MCF 10A (cell line): Measurements from ENCODE around the gene MYD88. TPM values are rescaled to one million over a fixed set of nuclear protein-coding genes. Genes with fewer than 3 reads are reported as not detected.
"Not testable (repeated sequence)": the region's sequence is repeated elsewhere in the genome, so short reads cannot be mapped to it uniquely, and the experiment has no call there.

Experiments used
- BruUV-seq: library from RNA; stranded (reverse); fragments of 400-500 nt; replicated peaks from 2 replicates; lab custom pipeline; 2021; lab: Mats Ljungman, UMichigan
- CTCF ChIA-PET: fragments of 300-600 bp; sonication (Branson Sonifier 250); formaldehyde crosslinking; extraction: SDS; loops from one replicate; lab custom pipeline; 2021; ENCODE audit warnings: antibody characterized with exemption, inconsistent platforms; lab: Yijun Ruan, JAX
- POLR2A ChIA-PET: fragments of 300-600, 350-650 bp; sonication (Branson Sonifier 250); formaldehyde crosslinking; extraction: SDS; loops from one replicate; lab custom pipeline; 2020; ENCODE audit warnings: antibody characterized with exemption, inconsistent platforms; lab: Yijun Ruan, JAX
- DNase-seq: peaks from one replicate; pipeline ENCODE4 v3.0.0-alpha.2; 2018; ENCODE audit not compliant: unreplicated experiment
- H3K27ac Mint-ChIP-seq: one replicate; pipeline ENCODE4 v1.8.0; 2022; ENCODE audit warnings: mild to moderate bottlenecking, low read depth, mixed read lengths; ENCODE audit not compliant: unreplicated experiment
- H3K27me3 Mint-ChIP-seq: one replicate; pipeline ENCODE4 v1.8.0; 2022; ENCODE audit warnings: mixed read lengths; ENCODE audit not compliant: insufficient read depth, unreplicated experiment
- H3K36me3 Mint-ChIP-seq: one replicate; pipeline ENCODE4 v1.8.0; 2022; ENCODE audit warnings: mild to moderate bottlenecking, moderate library complexity, mixed read lengths; ENCODE audit not compliant: insufficient read depth, unreplicated experiment
- H3K4me1 Mint-ChIP-seq: one replicate; pipeline ENCODE4 v1.8.0; 2022; ENCODE audit warnings: mixed read lengths; ENCODE audit not compliant: insufficient read depth, unreplicated experiment
- H3K4me3 Mint-ChIP-seq: one replicate; pipeline ENCODE4 v1.8.0; 2022; ENCODE audit warnings: mild to moderate bottlenecking, moderate library complexity, mixed read lengths; ENCODE audit not compliant: unreplicated experiment
- H3K9me3 Mint-ChIP-seq: one replicate; pipeline ENCODE4 v1.8.0; 2022; ENCODE audit warnings: mixed read lengths; ENCODE audit not compliant: unreplicated experiment
- CTCF ChIP-seq: fragments of 200-600 bp; IDR thresholded peaks from one replicate; pipeline ENCODE4 v1.8.0; 2022; ENCODE audit warnings: antibody characterized with exemption, mild to moderate bottlenecking; ENCODE audit not compliant: unreplicated experiment
- intact Hi-C: fragments of 100-400 bp; cut with micrococcal nuclease; formaldehyde crosslinking; loops from 2 replicates; pipeline ENCODE4 v1.14.1; 2022
- total RNA-seq: library from RNA; stranded (reverse); gene quantifications from 2 replicates; pipeline ENCODE4 v1.2.3, GENCODE V29; 2022

Gene MYD88
- total RNA-seq, 1 experiment from 2014 or later = 19.7 TPM

GRCh38 chr3:38131621-38132369 lies 6.7 kb upstream of the MYD88 start:
- Mint-ChIP-seq H3K4me1 (peaks cover 30% of the 10 kb centered on the region), H3K27me3 (no peaks in the 10 kb centered on the region), H3K4me3 (no peak overlapping the region), H3K9me3 (no peaks in the 10 kb centered on the region), H3K27ac (no peak overlapping the region), H3K36me3 (peaks cover 58% of the 10 kb centered on the region)
- peak; percentile 51 for TF ChIP-seq CTCF
- DNase-seq = peak; percentile 60
- POLR2A ChIA-PET = interaction anchor here (0.7 to 1.1 kb wide), 2 partner anchors 113 to 215 kb away, joined by 3 to 4 read pairs; partner anchors contain the start of gene XYLB
- no TSS peak for BruUV-seq
- CTCF ChIA-PET = interaction anchor here (0.6 to 2.2 kb wide), 24 partner anchors 8 to 371 kb away, joined by 3 to 7 read pairs (median 3); no protein-coding TSS in a partner anchor
- intact Hi-C loops = loop anchor here (1.0 to 5.0 kb wide), 3 partner anchors 116 to 351 kb away; no protein-coding TSS in a partner anchor

- Mint-ChIP-seq H3K27me3 (no peaks in the 10 kb centered on the region), H3K4me1 (peaks cover 33% of the 10 kb centered on the region), H3K4me3 (no peak overlapping the region), H3K27ac (no peak overlapping the region), H3K36me3 (peaks cover 45% of the 10 kb centered on the region), H3K9me3 (no peaks in the 10 kb centered on the region)
- no TSS peak for BruUV-seq
- DNase-seq = no peak
- intact Hi-C loops = loop anchor here (5.0 kb wide), 1 partner anchor 349 kb away; no protein-coding TSS in a partner anchor
- TF ChIP-seq CTCF = no peak
- POLR2A ChIA-PET = interaction anchor here (0.9 kb wide), 1 partner anchor 34 kb away, joined by 3 read pairs; no protein-coding TSS in a partner anchor
- CTCF ChIA-PET = interaction anchor here (0.7 to 1.4 kb wide), 3 partner anchors 14 to 30 kb away, joined by 3 to 5 read pairs (median 4); no protein-coding TSS in a partner anchor
These were observed 5.3 kb upstream of the MYD88 start for GRCh38 chr3:38133209-38133556.

GRCh38 chr3:38133557-38134405 lies 4.7 kb upstream of the MYD88 start:
- POLR2A ChIA-PET = interaction anchor here (0.9 kb wide), 1 partner anchor 33 kb away, joined by 3 read pairs; no protein-coding TSS in a partner anchor
- CTCF ChIA-PET = interaction anchor here (0.6 to 0.9 kb wide), 3 partner anchors 26 to 166 kb away, joined by 3 to 5 read pairs (median 3); no protein-coding TSS in a partner anchor
- no TSS peak for BruUV-seq
- intact Hi-C loops = loop anchor here (5.0 kb wide), 1 partner anchor 349 kb away; no protein-coding TSS in a partner anchor
- DNase-seq = no peak
- no peak for TF ChIP-seq CTCF
- H3K4me1 Mint-ChIP-seq = peaks cover 35% of the 10 kb centered on the region
- H3K4me3 Mint-ChIP-seq = no peak overlapping the region
- H3K9me3 Mint-ChIP-seq = no peaks in the 10 kb centered on the region
- peaks cover 42% of the 10 kb centered on the region for H3K36me3 Mint-ChIP-seq
- no peaks in the 10 kb centered on the region for H3K27me3 Mint-ChIP-seq
- no peak overlapping the region for H3K27ac Mint-ChIP-seq

- DNase-seq, BruUV-seq, H3K27ac Mint-ChIP-seq, H3K9me3 Mint-ChIP-seq, H3K27me3 Mint-ChIP-seq, POLR2A ChIA-PET: not testable (repeated sequence)
- peaks cover 40% of the 10 kb centered on the region for H3K4me1 Mint-ChIP-seq
- CTCF ChIA-PET = interaction anchor here (0.6 kb wide), 1 partner anchor 167 kb away, joined by 3 read pairs; no protein-coding TSS in a partner anchor
- peaks cover 37% of the 10 kb centered on the region for H3K36me3 Mint-ChIP-seq
- intact Hi-C loops = loop anchor here (5.0 kb wide), 3 partner anchors 93 to 348 kb away; partner anchors contain the start of gene XYLB
- peak overlapping the region; percentile 81 for H3K4me3 Mint-ChIP-seq
These were observed 3.8 kb upstream of the MYD88 start for GRCh38 chr3:38134517-38135143.

GRCh38 chr3:38135621-38136277 lies 2.7 kb upstream of the MYD88 start:
- H3K27me3 Mint-ChIP-seq, H3K9me3 Mint-ChIP-seq, DNase-seq, BruUV-seq: not testable (repeated sequence)
- Mint-ChIP-seq H3K27ac (peak overlapping the region; percentile 71), H3K4me3 (peak overlapping the region; percentile 81), H3K4me1 (peaks cover 42% of the 10 kb centered on the region), H3K36me3 (peaks cover 26% of the 10 kb centered on the region)
- ChIA-PET CTCF (interaction anchor here (1.1 to 2.2 kb wide), 4 partner anchors 31 to 344 kb away, joined by 3 to 7 read pairs (median 6); no protein-coding TSS in a partner anchor), POLR2A (interaction anchor here (1.1 to 8.1 kb wide), 13 partner anchors 11 to 111 kb away, joined by 3 to 199 read pairs (median 6); partner anchors contain the start of gene OXSR1)
- intact Hi-C loops = loop anchor here (5.0 kb wide), 2 partner anchors 92 to 212 kb away; partner anchors contain the start of gene XYLB
